VCaP (cell line): ENCODE results near the gene TLCD1.

Experiments used
- H3K27ac ChIP-seq: fragments of 450-650 bp; 2 replicates; pipeline ENCODE4 v1.5.1; 2017
- TF ChIP-seq, protein P1 (sequence below): fragments of 450-650 bp; conservative IDR thresholded peaks from 2 replicates; pipeline ENCODE4 v1.5.1; 2017; ENCODE audit warnings: mild to moderate bottlenecking, moderate library complexity

TLCD1 gene, protein sequence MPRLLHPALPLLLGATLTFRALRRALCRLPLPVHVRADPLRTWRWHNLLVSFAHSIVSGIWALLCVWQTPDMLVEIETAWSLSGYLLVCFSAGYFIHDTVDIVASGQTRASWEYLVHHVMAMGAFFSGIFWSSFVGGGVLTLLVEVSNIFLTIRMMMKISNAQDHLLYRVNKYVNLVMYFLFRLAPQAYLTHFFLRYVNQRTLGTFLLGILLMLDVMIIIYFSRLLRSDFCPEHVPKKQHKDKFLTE

GRCh38 chr17:28726226-28726626 is at the start of gene TLCD1:
TLCD1 (minus strand) TSS chr17:28726233; CDS start chr17:28726097, 136 bp downstream.
- H3K27ac ChIP-seq, result peak within 1 kb of the TSS; percentile 100
- TF ChIP-seq, protein P1, sequence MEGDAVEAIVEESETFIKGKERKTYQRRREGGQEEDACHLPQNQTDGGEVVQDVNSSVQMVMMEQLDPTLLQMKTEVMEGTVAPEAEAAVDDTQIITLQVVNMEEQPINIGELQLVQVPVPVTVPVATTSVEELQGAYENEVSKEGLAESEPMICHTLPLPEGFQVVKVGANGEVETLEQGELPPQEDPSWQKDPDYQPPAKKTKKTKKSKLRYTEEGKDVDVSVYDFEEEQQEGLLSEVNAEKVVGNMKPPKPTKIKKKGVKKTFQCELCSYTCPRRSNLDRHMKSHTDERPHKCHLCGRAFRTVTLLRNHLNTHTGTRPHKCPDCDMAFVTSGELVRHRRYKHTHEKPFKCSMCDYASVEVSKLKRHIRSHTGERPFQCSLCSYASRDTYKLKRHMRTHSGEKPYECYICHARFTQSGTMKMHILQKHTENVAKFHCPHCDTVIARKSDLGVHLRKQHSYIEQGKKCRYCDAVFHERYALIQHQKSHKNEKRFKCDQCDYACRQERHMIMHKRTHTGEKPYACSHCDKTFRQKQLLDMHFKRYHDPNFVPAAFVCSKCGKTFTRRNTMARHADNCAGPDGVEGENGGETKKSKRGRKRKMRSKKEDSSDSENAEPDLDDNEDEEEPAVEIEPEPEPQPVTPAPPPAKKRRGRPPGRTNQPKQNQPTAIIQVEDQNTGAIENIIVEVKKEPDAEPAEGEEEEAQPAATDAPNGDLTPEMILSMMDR, result no peak

GRCh38 chr17:28774206-28774605 is 48.2 kb upstream of the TLCD1 start:
- H3K27ac ChIP-seq, result no peak overlapping the region
- TF ChIP-seq, protein P1, result no peak

- H3K27ac ChIP-seq, result no peak overlapping the region
- TF ChIP-seq, protein P1, result no peak
These were observed 47.7 kb upstream of the TLCD1 start for GRCh38 chr17:28773736-28774135.

DNA sequence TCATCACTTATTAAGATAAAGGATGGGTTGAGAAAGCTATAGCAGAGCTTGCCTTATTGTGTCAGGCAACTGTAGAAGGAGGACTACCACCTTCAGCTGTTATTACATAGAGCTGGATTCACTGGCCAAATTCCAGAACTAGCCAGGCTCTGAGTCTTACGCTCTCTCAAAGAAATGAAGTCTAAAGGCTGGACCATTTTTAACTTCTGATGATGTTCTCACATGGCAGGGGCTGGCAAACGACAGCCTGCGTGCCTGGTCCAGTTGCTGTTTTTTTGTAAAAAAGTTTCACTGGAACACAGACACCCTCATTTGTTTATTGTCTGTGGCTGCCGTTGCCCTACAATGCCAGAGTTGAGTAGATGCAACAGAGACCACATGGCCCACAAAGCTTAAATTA is 39.0 kb upstream of the TLCD1 start:
- H3K27ac ChIP-seq, result peak overlapping the region; percentile 61; the same call in 1 of the 2 replicates
- TF ChIP-seq, protein P1, result no peak

DNA sequence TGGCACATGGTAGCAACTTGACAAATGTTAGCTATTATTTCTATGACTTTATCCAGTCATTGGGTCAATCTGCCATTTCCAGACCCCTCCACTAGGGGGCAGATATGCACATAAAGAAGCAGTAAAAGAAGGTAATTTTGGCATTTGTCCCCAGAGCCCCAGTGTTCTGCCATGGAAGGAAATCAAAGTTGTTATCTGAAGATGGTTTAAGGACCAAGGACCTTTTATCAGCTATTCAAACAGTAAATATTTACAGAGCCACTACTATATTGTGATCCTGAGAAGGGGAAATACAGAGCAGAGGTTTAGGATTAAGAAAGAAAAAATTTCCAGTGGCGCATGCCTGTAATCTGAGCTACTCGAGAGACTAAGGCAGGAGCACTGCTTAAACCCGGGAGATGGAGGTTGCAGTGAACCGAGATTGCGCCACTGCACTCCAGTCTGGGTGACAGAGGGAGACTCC is 37.8 kb upstream of the TLCD1 start:
- TF ChIP-seq, protein P1, result peak; percentile 98
- peak overlapping the region; percentile 61 for H3K27ac ChIP-seq

GRCh38 chr17:28763137-28763799 is 37.2 kb upstream of the TLCD1 start:
- H3K27ac ChIP-seq, result peak overlapping the region; percentile 61

More at GRCh38 chr17:28763137-28763799, 37.2 kb upstream of the TLCD1 start:
- TF ChIP-seq, protein P1, result no peak
